NOMO-1 (cell line): ENCODE measurements around the gene GRAMD4.

Experiments
- DNase-seq, 2 experiments: peaks; one replicate each; lab custom pipeline; 2025; ENCODE audit not compliant: unreplicated experiment in 2 of 2; lab: John Stamatoyannopoulos, UW

The GRAMD4 gene

GRCh38 chr22:46684706-46685105, 64.5 kb downstream of the GRAMD4 start:
- peak; percentile 59 to 61 for DNase-seq

- peak; percentile 57 to 65 for DNase-seq
Measured at GRCh38 chr22:46686221-46687047, 66.2 kb downstream of the GRAMD4 start.

DNA sequence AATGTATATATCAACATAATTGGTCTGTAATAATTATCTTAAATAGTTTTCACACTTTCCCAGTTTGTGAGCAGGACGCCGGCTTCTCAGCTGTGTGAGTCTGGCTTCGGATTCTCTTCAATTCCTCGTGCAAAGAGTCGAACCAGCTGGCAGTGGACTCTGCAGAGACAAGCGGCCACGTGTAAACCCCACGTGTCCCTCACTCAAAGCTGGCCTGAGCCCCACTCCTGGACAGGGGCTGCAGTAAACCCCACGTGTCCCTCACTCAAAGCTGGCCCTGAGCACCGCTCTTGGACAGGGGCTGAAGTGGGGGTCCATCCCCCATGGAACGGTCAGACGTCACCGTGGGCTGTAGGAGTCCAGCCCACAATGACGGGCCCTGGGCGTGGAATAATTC, 66.9 kb downstream of the GRAMD4 start:
- no peak for DNase-seq

- DNase-seq = no peak
Measured at GRCh38 chr22:46687460-46687859, 67.3 kb downstream of the GRAMD4 start.

DNA sequence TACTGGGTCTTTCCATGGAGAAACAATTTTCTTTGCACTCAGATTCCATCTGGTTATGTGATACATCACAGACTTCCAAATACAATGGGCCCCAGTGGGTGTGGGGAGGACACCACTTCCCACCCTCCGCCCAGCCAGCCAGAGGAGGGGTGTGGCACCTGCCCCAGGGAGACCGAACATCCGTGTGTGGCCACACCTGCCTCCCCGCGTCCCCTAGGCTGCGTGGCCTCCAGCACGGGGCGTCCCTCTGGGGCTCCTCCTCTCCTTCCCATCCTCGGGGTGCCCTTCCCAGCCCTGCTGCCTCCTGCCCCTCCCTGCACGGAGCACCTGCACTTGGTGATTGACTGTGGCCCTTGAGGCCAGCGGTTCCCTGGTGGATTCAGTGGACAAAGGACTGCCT, 68.8 kb downstream of the GRAMD4 start:
- no peak for DNase-seq

DNA sequence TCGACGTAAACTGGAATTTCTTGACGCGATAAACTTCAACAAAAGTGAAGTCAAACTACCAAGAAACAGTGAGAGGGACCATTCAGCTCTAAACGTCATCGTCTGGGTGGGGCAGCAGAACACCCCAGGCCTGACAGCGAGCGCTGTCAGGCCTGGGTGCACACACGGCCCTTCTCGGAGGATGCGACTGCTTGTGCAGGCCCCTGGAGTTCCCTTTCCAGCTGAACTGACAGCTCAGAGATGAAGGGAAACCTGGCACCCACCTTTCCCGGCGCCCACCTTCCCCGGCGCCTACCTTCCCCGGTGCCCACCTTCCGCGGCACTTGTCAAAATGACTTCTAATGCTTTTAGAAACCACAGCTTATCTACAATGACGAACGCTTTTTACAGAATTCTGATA, 70.0 kb downstream of the GRAMD4 start:
- no peak for DNase-seq

DNA sequence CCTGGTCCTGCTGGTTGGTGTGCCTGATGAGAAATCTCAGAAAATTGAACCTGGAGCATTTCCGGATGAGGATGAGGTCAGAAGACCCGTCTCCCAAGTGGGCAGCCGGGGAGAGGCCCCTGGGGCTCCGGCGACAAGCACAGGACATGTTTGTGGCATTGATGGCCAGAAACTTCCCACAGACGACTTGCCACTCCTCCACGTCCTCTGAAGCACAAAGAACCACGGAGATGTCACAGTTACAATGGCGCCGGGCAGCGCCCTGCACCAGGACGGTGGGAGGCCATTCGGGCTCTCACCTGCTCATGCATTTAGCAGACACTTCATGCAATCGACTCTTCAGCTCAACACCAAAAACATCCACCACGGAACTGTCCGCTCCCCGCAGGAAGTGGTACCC, 71.4 kb downstream of the GRAMD4 start:
- no peak for DNase-seq

- DNase-seq = no peak
Measured at GRCh38 chr22:46693634-46694415, 73.6 kb downstream of the GRAMD4 start.

- DNase-seq = no peak
Measured at GRCh38 chr22:46694416-46695170, 74.4 kb downstream of the GRAMD4 start.

DNA sequence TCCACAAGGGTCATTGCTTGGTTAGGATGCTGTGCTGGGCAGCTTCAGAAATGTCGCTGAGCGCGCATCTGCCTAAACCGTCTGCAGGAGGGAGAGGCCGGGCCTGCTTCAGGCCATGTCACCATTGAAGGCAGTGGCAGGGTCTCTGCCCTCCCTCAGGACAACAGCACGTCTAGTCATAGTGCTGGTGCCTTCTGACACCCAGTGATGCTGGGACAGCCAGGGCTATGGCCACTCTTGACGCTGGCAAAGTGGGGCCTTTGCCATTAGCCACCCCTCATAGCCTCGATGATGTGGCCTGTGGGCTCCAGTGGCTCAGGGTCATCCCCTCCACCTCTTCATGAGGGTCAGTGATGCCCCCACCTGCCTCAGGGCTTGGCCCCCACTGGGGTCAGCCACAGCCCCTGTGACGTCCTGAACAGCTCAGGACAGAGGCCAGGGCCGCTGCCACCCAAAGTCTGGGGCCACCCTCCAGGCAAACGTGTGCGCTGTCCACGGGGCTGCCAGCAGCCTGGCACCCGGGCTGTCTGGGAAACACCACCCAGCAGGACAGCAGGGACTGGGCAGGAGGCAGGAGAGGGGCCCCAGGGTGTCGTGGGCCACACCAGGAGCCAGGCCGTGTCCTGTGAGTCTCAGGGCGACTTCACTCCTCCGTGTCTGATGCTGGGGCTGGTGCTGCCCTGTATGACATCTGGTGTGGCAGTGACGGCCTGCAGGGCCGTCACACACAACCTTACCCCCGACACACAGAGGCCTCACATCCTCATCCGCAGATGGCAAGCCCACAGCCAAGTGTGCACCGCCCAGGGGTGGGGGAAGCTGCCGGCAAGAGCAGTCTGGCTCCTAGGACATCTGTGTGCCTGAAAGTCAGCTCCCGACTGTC, 75.4 kb downstream of the GRAMD4 start:
- DNase-seq = no peak

GRCh38 chr22:46696229-46696518, 76.0 kb downstream of the GRAMD4 start:
- DNase-seq = no peak

- DNase-seq = no peak
Measured at GRCh38 chr22:46696614-46697013, 76.4 kb downstream of the GRAMD4 start.

DNA sequence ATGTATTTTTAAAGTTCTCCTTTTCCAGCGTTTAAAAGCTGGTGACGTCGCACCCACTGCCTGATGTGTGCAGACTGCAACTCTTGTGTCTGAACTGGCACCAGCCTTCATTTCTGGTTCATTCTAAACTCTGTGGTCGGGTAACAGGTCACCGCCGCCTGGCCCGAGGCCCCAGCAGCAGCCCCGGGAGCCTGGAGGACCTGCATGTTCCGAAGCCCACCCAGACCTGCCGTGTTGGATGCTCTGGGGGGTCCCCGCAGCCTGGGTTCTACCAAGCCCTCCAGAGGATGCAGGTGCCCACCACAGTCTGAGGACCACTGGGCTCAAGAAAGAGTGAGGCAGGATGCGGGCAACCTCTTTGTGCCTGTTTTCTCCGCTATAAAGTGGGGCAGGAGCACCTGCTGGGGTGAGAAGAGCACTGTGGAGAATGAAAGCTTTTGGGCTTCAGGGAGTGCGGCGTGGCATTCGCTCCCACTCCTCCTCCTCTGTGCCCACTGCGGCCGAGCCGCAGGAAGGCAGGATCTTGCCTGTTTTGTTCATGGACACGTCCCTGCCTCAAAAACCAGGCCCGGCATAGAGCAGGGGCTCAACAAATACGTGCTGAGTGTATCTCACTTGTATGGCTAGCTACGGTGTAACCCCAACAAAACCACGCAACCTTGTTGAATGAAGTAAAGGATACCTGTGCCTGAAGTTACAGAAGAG, 77.8 kb downstream of the GRAMD4 start:
- no peak for DNase-seq

DNA sequence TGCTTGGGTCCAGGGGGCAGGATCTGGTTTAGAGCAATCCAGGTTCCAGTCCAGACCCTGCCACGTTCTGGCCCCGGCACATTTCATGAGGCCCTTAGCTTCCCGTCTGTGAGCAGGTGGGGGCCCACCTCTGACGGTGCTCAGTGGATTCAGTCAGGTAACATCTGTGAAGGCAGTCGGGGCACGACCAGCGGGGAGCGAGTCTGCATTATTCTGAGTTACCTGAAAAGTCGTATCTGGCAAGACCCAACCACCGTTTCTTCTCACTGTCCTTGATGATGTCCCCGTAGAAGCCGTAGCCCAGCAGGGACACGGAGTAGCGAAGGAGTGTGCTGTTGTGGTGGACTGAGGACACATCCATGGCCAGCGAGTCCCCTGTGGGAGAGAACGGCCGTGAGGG, 78.9 kb downstream of the GRAMD4 start:
- DNase-seq = no peak

DNA sequence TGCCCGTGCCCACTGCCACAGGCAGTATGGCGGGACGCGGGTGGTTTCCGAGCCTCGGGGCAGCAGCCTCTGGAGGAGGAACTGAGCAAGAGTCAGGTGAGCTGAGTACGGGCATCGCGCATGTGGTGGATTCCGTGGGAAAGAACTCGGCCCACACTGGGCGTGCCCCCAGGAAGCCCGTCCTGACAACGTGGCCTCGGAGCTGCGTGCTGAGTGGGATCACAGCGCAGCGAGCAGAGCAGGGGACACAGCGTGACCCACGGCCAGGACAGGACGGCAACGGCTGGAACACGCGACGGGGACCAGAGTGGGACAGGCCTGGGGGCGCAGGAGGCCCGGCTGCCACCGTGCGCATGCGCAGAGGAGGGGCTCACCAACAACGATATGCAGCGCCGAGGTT, 81.1 kb downstream of the GRAMD4 start:
- no peak for DNase-seq

GRCh38 chr22:46703171-46703995, 83.2 kb downstream of the GRAMD4 start:
- DNase-seq = no peak

DNA sequence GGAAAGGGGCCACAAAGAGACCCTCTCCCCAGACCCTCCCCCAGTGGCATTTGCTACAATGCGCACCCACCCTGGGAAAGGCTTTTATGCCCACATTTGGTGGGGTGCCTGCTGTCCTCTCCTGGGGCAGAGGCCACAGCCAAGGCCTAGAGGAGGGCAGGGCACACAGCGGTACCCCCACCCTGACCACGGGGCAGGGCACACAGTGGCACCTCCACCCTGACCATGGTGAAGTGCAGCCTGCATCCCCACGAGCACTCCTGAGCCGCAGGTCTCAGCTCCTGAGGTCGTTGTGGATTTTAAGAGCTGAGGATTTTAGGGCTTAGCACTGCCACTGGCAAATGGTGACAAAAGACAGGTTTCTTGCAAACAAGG, 83.8 kb downstream of the GRAMD4 start:
- no peak for DNase-seq

GRCh38 chr22:46706060-46706459, 85.9 kb downstream of the GRAMD4 start:
- DNase-seq = no peak

- no peak for DNase-seq
Measured at GRCh38 chr22:46707305-46707704, 87.1 kb downstream of the GRAMD4 start.
